K562 (cell line): Measurements from ENCODE around the gene RPL10A. TPM values are rescaled to one million over a fixed set of nuclear protein-coding genes. Genes with fewer than 3 reads are reported as not detected.

Experiments used
- ARID1B ChIP-seq: fragments of 450-650 bp; IDR thresholded peaks from 2 replicates; pipeline ENCODE4 v1.6.1; 2016; ENCODE audit warnings: antibody characterized with exemption, mild to moderate bottlenecking, inconsistent platforms
- CHD7 ChIP-seq: fragments of 200-600 bp; sonication (generic); IDR thresholded peaks from one replicate; pipeline ENCODE4 v1.6.1; 2012; ENCODE audit warnings: mild to moderate bottlenecking, low read depth, low read length, inconsistent platforms
- CTCF ChIP-seq, 3 experiments: IDR thresholded peaks in 2 of 3; conservative IDR thresholded peaks in 1 of 3; 2 replicates each; pipeline ENCODE4 v1.5.1; 2011 to 2012; ENCODE audit warnings: low read length in 3 of 3, mild to moderate bottlenecking in 3 of 3, control low read depth in 2 of 3, improper control_type of control experiment in 1 of 3, inconsistent platforms in 1 of 3, low read depth in 1 of 3, mixed read lengths in 1 of 3, moderate library complexity in 1 of 3; ENCODE audit not compliant: insufficient read depth in 2 of 3
- FOS ChIP-seq: IDR thresholded peaks from 3 replicates; pipeline ENCODE4 v1.6.1; 2011; ENCODE audit not compliant: insufficient read length; ENCODE audit errors: extremely low read depth
- ILF3 ChIP-seq: fragments of 450-650 bp; IDR thresholded peaks from 2 replicates; pipeline ENCODE4 v1.6.1; 2018; ENCODE audit warnings: antibody characterized with exemption, mild to moderate bottlenecking, moderate library complexity, borderline replicate concordance
- LEF1 ChIP-seq: fragments of 450-650 bp; IDR thresholded peaks from 2 replicates; pipeline ENCODE4 v1.6.1; 2016; ENCODE audit warnings: mild to moderate bottlenecking
- MYNN ChIP-seq, 2 experiments: sonication (generic); formaldehyde crosslinking in 1 of 2; IDR thresholded peaks; 2 replicates each; pipeline versions ENCODE4 v1.5.0 to v1.6.1; 2016 to 2020; ENCODE audit warnings: antibody characterized with exemption in 1 of 2, missing genetic modification reagents in 1 of 2
- POLR2AphosphoS5 ChIP-seq: IDR thresholded peaks from 2 replicates; pipeline ENCODE4 v1.6.1; 2011; ENCODE audit warnings: mild to moderate bottlenecking, low read depth, low read length, moderate library complexity; ENCODE audit not compliant: control insufficient read depth, insufficient read depth
- RAD21 ChIP-seq, 2 experiments: fragments of 250-450 bp in 1 of 2; fragments of 450-650 bp in 1 of 2; sonication (Bioruptor Pico) in 1 of 2; formaldehyde crosslinking in 1 of 2; IDR thresholded peaks in 1 of 2; conservative IDR thresholded peaks in 1 of 2; 2 replicates each; pipeline versions ENCODE4 v1.4.0 to v1.8.0; 2020 to 2022; ENCODE audit warnings: mild to moderate bottlenecking in 2 of 2, moderate library complexity in 1 of 2
- TAF1 ChIP-seq: IDR thresholded peaks from 2 replicates; pipeline ENCODE4 v1.6.1; 2011; ENCODE audit warnings: mild to moderate bottlenecking, low read length, moderate library complexity; ENCODE audit not compliant: insufficient read depth, control insufficient read depth, severe bottlenecking; ENCODE audit errors: extremely low read depth
- ZNF75A ChIP-seq: fragments of 450-650 bp; formaldehyde crosslinking; IDR thresholded peaks from 2 replicates; pipeline ENCODE4 v1.4.0; 2020; ENCODE audit warnings: mild to moderate bottlenecking
- polyA plus RNA-seq, 8 experiments: library from polyadenylated mRNA; depleted of rRNA in 4 of 8; stranded (reverse) in 5 of 8; unstranded in 3 of 8; fragments of >200 nt; fragmentation: Nextera tagmentation in 2 of 8; fragmentation: Illumina TruSeq in 1 of 8; extraction: Ambion mirVana in 2 of 8; extraction: Trizol in 1 of 8; gene quantifications; 2 replicates each; pipeline versions ENCODE4 v1.2.1 to v1.2.3, GENCODE V29; 2011 to 2014; ENCODE audit warnings: inconsistent platforms in 1 of 8, missing spikeins in 1 of 8
- total RNA-seq, 7 experiments: library from RNA; depleted of rRNA in 6 of 7; stranded (reverse); fragments of >200 nt in 6 of 7; fragmentation: Illumina TruSeq in 2 of 7; extraction: Trizol in 2 of 7; gene quantifications; 2 replicates each; pipeline versions ENCODE4 v1.2.1 to v1.2.3, GENCODE V29; 2011 to 2021; ENCODE audit warnings: low replicate concordance in 1 of 7

The RPL10A gene
- total and polyA plus RNA-seq, 9 of the 15 experiments (the other 6 are each of a cell fraction or from before 2014, with no cell fraction given), result 1,589 to 3,237 (median 2,116) TPM

- TF ChIP-seq CTCF (IDR thresholded peaks at IDR 0.05 in 2 of 3, conservative IDR thresholded peaks at IDR 0.05 in 1 of 3; ENCODE audit: insufficient read depth in 2 of 3, low read depth in 1 of 3, low read length in 3 of 3) (peak in 2 of 3 experiments; percentile 10 to 28; a peak in 2 of 6 replicates), MYNN (IDR thresholded peaks at IDR 0.05) (no peak), MYNN (CRISPR knock-in tag; IDR thresholded peaks at IDR 0.05) (no peak), RAD21 (CRISPR knock-in tag; conservative IDR thresholded peaks at IDR 0.05 in 1 of 2, IDR thresholded peaks at IDR 0.05 in 1 of 2) (0 out of 4 replicates have a peak, but pooled peaks of 1 of the 2 experiments have one; percentile 8), TAF1 (no peak), LEF1 (no peak), ARID1B (no peak), FOS (no peak), CHD7 (no peak), ZNF75A (0 out of 2 replicates have a peak, but pooled peaks have one; percentile 45), ILF3 (no peak), POLR2AphosphoS5 (no peak)
These were observed 10.3 kb upstream of the RPL10A start (continued) for GRCh38 chr6:35457907-35458306.
